ENCODE measurements around the gene OR2AP1.

GRCh38 chr12:55612646-55613045 lies 40.4 kb downstream of the OR2AP1 start:
- TF ChIP-seq, protein P1, sequence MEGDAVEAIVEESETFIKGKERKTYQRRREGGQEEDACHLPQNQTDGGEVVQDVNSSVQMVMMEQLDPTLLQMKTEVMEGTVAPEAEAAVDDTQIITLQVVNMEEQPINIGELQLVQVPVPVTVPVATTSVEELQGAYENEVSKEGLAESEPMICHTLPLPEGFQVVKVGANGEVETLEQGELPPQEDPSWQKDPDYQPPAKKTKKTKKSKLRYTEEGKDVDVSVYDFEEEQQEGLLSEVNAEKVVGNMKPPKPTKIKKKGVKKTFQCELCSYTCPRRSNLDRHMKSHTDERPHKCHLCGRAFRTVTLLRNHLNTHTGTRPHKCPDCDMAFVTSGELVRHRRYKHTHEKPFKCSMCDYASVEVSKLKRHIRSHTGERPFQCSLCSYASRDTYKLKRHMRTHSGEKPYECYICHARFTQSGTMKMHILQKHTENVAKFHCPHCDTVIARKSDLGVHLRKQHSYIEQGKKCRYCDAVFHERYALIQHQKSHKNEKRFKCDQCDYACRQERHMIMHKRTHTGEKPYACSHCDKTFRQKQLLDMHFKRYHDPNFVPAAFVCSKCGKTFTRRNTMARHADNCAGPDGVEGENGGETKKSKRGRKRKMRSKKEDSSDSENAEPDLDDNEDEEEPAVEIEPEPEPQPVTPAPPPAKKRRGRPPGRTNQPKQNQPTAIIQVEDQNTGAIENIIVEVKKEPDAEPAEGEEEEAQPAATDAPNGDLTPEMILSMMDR (IDR thresholded peaks at IDR 0.05) = no peak
- TF ChIP-seq EZH2 (IDR thresholded peaks at IDR 0.05; ENCODE audit: borderline replicate concordance, insufficient read depth, low read depth, low read length, poor library complexity, severe bottlenecking) = no peak
